ENCODE data around the gene VWA2.

The VWA2 gene

GRCh38 chr10:114301951-114302710 lies 63.1 kb downstream of the VWA2 start:
- DNase-seq = no peak

GRCh38 chr10:114303556-114303955 lies 64.5 kb downstream of the VWA2 start:
- DNase-seq = no peak

- DNase-seq = no peak
These were observed 65.0 kb downstream of the VWA2 start for GRCh38 chr10:114304017-114304570.

- DNase-seq = no peak
These were observed 65.7 kb downstream of the VWA2 start for GRCh38 chr10:114304571-114305421.

DNA sequence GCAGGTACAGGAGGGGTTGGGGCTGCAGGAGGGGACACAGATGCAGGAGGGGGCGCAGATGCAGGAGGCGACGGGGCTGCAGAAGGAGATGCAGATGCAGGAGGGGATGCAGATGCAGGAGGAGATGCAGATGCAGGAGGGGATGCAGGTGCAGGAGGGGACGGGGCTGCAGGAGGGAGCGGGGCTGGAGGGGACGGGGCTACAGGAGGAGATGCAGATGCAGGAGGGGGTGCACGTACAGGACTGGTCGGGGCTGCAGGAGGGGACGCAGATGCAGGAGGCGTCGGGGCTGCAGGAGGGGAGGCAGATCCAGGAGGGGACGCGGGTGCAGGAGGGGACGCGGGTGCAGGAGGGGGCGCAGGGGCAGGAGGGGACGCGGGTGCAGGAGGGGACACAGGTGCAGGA lies 66.5 kb downstream of the VWA2 start:
- no peak for DNase-seq

DNA sequence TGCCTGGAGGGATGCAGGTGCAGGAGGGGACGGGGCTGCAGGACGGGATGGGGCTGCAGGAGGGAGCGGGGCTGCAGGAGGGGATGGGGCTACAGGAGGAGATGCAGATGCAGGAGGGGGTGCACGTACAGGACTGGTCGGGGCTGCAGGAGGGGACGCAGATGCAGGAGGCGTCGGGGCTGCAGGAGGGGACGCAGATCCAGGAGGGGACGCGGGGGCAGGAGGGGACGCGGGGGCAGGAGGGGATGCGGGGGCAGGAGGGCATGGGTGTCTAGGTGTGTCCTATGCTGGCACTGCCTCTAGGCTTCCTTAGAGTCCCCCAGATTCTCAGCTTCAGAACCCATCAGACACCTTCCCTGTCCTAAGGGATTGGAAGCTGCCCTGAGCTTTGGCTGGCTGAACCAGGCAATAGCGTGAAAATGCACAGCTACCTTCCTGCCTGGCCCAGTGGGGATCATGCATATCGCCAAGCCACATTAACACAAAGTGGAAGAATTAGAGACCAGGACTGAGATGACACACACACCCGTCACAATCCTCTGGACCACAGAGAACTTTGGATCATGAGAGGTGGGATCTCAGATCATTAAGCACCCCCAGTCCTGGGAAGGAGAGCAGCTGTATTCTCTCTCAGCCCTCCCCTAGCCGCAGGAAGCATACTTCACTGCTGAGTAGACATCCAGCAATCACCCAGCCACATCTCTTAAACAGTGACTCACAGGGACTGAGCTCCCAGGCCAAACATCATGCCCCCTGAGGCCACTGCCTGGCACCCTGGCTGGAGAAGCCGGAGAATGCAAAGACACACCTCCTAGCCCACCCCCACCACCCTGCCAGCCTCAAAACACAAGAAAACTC lies 67.3 kb downstream of the VWA2 start:
- DNase-seq = no peak

DNA sequence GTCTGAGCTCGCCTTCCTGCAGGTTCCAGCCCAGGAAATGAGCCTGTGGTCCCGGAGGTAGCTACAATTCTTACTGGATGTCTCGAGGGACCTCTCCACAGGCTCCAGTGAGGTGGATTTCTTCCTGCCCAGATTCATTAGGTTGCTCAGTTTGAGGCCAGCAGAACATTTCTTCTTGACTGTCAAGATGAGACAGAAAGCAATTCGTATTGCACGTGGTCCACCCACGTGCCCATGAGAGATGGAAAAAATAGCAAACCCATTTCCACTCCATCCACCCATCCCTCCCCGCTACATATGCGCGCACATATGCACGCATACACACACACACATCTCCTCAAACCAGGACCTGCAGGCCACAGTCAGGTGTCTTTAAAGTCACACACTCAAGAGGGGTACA lies 68.7 kb downstream of the VWA2 start:
- DNase-seq = no peak

GRCh38 chr10:114308531-114309363 lies 69.7 kb downstream of the VWA2 start:
- DNase-seq = no peak

- no peak for DNase-seq
These were observed 70.3 kb downstream of the VWA2 start for GRCh38 chr10:114309364-114309651.

GRCh38 chr10:114310346-114310745 lies 71.3 kb downstream of the VWA2 start:
- DNase-seq = no peak

GRCh38 chr10:114311023-114311422 lies 72.0 kb downstream of the VWA2 start:
- no peak for DNase-seq

- DNase-seq = no peak
These were observed 72.6 kb downstream of the VWA2 start for GRCh38 chr10:114311496-114312209.

GRCh38 chr10:114313139-114313538 lies 74.1 kb downstream of the VWA2 start:
- no peak for DNase-seq

- no peak for DNase-seq
These were observed 74.8 kb downstream of the VWA2 start for GRCh38 chr10:114313866-114314265.

DNA sequence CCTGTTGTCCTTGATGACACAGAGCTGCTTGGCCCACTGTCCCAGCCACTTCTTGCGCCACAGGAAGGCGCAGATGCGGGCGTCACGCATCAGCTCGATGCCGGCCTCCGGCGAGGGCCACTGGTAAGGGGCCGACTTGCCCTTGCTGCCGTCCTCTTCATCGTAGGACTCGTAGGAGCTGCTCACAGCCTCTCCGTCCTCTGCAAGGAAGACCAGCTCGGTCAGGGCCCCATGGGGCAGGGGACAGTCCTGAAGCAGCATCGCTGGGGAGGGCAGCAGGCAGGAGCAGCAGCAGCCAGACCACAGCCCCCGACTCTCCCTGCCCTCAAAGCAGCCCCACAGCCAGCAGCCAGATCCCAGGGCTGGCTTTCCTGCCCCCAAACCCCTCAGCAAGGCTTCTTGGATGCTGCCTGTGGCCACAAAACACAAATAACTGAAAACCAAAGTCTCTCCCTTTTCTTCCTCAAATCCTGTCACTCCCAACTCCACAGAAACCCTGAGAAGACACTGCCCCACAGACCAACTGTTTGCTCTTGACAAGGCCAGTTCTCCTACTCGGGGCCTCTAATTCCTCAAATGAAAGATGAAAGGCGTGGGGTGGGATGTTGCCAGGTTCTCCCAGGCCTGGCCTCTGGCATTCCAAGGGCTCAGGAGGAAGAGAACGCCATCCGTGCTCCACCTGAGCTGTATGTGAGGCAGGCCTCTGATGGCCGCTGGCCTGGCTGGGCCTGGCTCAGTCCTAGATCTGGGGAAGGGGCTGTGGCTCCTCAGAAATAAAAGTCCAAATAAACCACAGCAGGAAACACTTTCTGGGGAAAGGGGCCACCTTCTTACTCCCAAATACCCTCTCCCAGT lies 76.7 kb downstream of the VWA2 start:
- DNase-seq = no peak

DNA sequence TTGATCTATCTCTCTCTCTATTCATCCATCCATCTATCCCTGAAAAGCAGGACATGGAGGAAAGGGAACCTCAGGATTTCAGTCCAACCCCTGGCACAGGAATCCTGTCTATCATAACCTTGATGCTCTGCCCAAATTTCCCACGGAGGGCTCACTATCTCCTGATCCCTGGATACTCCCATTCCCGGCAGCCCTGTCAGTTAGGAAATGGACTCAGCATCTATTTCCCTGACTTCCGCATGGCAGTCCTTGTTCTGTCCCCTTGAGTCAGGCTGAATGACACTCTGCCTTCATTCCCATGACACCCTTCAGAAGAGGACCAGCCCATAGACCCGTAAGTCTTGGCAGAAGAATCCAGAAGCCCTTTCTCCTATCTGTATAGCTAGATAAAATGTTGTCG lies 77.7 kb downstream of the VWA2 start:
- no peak for DNase-seq

DNA sequence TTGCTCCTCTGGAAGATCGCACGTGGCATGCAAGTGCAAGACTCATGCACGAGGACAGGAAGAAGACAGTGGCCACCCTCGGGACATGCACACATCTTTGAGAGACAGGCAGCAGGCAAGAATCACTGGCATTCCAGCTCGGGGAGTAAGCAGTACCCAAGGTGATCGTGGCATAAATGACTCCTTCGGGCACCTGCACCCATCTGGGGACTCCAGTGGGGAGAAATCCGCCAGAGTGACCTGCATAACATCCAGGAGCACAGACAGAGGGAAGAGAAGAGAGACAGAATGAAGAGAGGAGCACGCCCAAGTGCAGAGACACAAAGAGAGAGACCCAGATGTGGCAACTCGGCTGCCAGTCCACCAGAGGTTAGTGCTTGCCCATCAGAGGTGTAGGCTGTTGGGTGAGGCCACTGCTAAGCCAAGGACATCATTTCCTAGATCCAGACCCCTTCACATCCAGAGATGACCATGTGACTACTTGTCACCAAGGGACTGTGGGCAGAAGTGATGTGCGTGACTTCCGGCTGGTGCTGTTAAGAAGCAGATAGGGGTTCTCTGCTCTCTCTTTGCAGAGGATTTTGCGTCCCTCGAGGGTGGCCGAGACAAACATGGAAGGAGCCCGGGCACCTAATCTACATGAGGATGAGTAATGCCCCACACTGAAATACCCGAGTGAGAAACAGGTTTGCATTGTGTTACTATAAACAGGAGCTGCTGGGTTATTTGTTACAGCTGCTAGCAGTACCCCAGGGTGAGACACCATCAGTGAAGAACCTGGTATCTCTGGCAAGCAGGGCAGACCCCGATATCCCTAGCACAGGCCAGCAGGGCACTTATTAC lies 80.6 kb downstream of the VWA2 start:
- DNase-seq = no peak

GRCh38 chr10:114320249-114321116 lies 81.4 kb downstream of the VWA2 start:
- DNase-seq = no peak

DNA sequence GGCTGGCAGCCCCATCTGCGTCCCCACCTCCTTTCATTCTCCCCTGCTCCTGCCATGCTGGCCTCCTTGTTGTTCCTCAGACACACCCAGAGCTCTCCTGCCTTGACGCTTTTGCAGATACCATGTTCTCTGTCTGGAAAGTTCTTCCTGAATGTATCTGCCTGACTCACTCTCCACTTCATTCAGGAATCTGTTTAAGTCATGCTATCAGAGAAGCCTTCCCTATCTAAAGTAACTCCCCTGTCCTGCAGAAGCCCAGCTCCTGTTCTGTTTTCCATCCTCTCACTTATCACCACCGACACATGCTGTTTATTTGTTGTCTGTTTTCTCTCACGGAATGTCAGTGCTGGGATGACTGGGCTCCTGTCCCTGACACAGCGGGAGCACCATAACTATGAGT lies 83.3 kb downstream of the VWA2 start:
- DNase-seq = no peak
